HepG2 (cell line): ENCODE results near the gene EIF3J. TPM values are rescaled to one million over a fixed set of nuclear protein-coding genes. Genes with fewer than 3 reads are reported as not detected.

ENCODE experiments used
- BCL3 ChIP-seq: sonication (generic); formaldehyde crosslinking; IDR thresholded peaks from 2 replicates; pipeline ENCODE4 v1.5.1; 2020; ENCODE audit warnings: mild to moderate bottlenecking, missing genetic modification reagents, moderate library complexity
- ESRRA ChIP-seq: sonication (generic); formaldehyde crosslinking; IDR thresholded peaks from 2 replicates; pipeline ENCODE4 v1.5.1; 2020; ENCODE audit warnings: mild to moderate bottlenecking, low read depth, missing genetic modification reagents
- FOXM1 ChIP-seq: sonication (generic); formaldehyde crosslinking; IDR thresholded peaks from 2 replicates; pipeline ENCODE4 v1.5.0; 2020; ENCODE audit warnings: missing genetic modification reagents
- LRRFIP1 ChIP-seq: sonication (generic); formaldehyde crosslinking; conservative IDR thresholded peaks from 2 replicates; pipeline ENCODE4 v1.4.0; 2020; ENCODE audit warnings: missing genetic modification reagents
- NAIF1 ChIP-seq: sonication (generic); formaldehyde crosslinking; IDR thresholded peaks from 2 replicates; pipeline ENCODE4 v1.5.0; 2020; ENCODE audit warnings: mild to moderate bottlenecking, missing genetic modification reagents, borderline replicate concordance
- NCOR1 ChIP-seq: fragments of 200-600 bp; sonication (generic); IDR thresholded peaks from 2 replicates; pipeline ENCODE4 v1.7.0; 2017; ENCODE audit warnings: antibody characterized with exemption, low read length, borderline replicate concordance
- THAP11 ChIP-seq: IDR thresholded peaks from 2 replicates; pipeline ENCODE4 v1.6.1; 2016; ENCODE audit warnings: missing biosample characterization, missing genetic modification reagents
- YEATS4 ChIP-seq: sonication (generic); formaldehyde crosslinking; IDR thresholded peaks from 2 replicates; pipeline ENCODE4 v1.4.0; 2020; ENCODE audit warnings: missing genetic modification reagents, borderline replicate concordance
- ZNF101 ChIP-seq: sonication (generic); formaldehyde crosslinking; IDR thresholded peaks from 2 replicates; pipeline ENCODE4 v1.4.0; 2020; ENCODE audit warnings: mild to moderate bottlenecking, low read depth, missing genetic modification reagents, borderline replicate concordance
- ZNF20 ChIP-seq: sonication (generic); formaldehyde crosslinking; IDR thresholded peaks from 2 replicates; pipeline ENCODE4 v1.4.0; 2020; ENCODE audit warnings: mild to moderate bottlenecking, moderate library complexity, missing genetic modification reagents
- ZNF260 ChIP-seq: sonication (generic); formaldehyde crosslinking; IDR thresholded peaks from 2 replicates; pipeline ENCODE4 v1.4.0; 2020; ENCODE audit warnings: missing genetic modification reagents, low read depth, mild to moderate bottlenecking, borderline replicate concordance
- ZNF501 ChIP-seq: sonication (generic); formaldehyde crosslinking; IDR thresholded peaks from 2 replicates; pipeline ENCODE4 v1.5.1; 2020; ENCODE audit warnings: mild to moderate bottlenecking, moderate library complexity, missing genetic modification reagents
- ZNF552 ChIP-seq: sonication (generic); formaldehyde crosslinking; IDR thresholded peaks from 2 replicates; pipeline ENCODE4 v1.9.0; 2022; ENCODE audit warnings: missing genetic modification reagents, mild to moderate bottlenecking, borderline replicate concordance
- ZNF710 ChIP-seq: sonication (generic); formaldehyde crosslinking; IDR thresholded peaks from 2 replicates; pipeline ENCODE4 v1.5.0; 2020; ENCODE audit warnings: mild to moderate bottlenecking, missing genetic modification reagents, borderline replicate concordance
- polyA plus RNA-seq, 8 experiments: library from polyadenylated mRNA; depleted of rRNA in 3 of 8; stranded (reverse) in 7 of 8; unstranded in 1 of 8; fragments of >200 nt; fragmentation: Illumina TruSeq in 4 of 8; extraction: Trizol in 4 of 8; gene quantifications; 2 replicates each; pipeline versions ENCODE4 v1.2.1 to v1.2.3, GENCODE V29; 2011 to 2016; ENCODE audit warnings: low read depth in 4 of 8, missing spikeins in 1 of 8, mixed read lengths in 1 of 8; ENCODE audit not compliant: insufficient read depth in 1 of 8
- total RNA-seq, 5 experiments: library from RNA; depleted of rRNA; stranded (reverse); fragments of >200 nt; fragmentation: Illumina TruSeq; extraction: Trizol; gene quantifications; 2 replicates each; pipeline ENCODE4 v1.2.3, GENCODE V29; 2016; ENCODE audit warnings: low read depth in 1 of 5
- TF ChIP-seq, protein P1 (sequence below): sonication (generic); formaldehyde crosslinking; IDR thresholded peaks from 2 replicates; pipeline ENCODE4 v1.9.0; 2021; ENCODE audit warnings: mild to moderate bottlenecking, missing genetic modification reagents

EIF3J gene
- total and polyA plus RNA-seq, 2 of the 13 experiments (the other 11 are each of a cell fraction or from before 2014, with no cell fraction given) = 51.7 to 69.2 TPM

DNA sequence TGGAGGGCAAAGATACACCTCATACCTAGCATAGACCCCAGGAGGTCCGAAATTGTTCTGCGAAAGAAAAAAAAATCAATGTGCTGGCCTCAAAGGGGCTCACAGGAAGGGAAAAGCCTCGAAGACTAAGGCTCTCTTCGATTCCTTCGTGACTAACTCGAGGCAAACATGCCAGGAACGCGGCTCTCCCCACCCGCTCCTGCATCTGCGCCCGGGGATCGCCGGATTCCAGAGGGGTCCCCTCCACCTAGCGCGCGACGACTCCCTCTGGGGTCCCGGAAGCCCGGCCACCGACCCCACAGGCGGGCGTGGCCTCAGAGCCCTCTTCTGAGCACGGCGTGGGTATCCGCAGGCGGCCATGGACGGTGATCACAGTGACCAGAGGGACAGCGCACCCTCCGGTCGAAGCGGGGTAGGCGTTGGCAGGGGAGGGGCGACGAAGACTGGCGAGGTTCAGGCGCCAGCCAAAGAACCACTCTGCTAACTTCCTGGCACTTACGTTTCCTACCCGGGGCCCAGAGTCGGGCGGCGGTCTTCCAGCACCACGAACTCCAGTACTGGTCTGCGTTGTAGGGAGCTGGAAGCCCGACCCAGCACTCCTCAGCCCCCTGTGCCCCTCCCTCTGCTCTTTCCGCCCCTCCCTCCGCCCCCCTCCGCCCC, 515 bp upstream of the EIF3J start (continued):
- TF ChIP-seq FOXM1 (no peak; the same call in 1 of the 2 replicates), ZNF101 (CRISPR knock-in tag) (no peak), BCL3 (CRISPR knock-in tag) (no peak), ZNF501 (CRISPR knock-in tag) (no peak), ZNF710 (no peak), NCOR1 (no peak), LRRFIP1 (no peak), ESRRA (CRISPR knock-in tag) (no peak), ZNF20 (CRISPR knock-in tag) (no peak), YEATS4 (peak; percentile 9; the same call in 1 of the 2 replicates), THAP11 (CRISPR knock-in tag) (0 out of 2 replicates have a peak, but pooled peaks have one; percentile 35), NAIF1 (peak; percentile 29; the same call in 1 of the 2 replicates), ZNF260 (CRISPR knock-in tag) (no peak), ZNF552 (CRISPR knock-in tag) (no peak)
- TF ChIP-seq, protein P1, sequence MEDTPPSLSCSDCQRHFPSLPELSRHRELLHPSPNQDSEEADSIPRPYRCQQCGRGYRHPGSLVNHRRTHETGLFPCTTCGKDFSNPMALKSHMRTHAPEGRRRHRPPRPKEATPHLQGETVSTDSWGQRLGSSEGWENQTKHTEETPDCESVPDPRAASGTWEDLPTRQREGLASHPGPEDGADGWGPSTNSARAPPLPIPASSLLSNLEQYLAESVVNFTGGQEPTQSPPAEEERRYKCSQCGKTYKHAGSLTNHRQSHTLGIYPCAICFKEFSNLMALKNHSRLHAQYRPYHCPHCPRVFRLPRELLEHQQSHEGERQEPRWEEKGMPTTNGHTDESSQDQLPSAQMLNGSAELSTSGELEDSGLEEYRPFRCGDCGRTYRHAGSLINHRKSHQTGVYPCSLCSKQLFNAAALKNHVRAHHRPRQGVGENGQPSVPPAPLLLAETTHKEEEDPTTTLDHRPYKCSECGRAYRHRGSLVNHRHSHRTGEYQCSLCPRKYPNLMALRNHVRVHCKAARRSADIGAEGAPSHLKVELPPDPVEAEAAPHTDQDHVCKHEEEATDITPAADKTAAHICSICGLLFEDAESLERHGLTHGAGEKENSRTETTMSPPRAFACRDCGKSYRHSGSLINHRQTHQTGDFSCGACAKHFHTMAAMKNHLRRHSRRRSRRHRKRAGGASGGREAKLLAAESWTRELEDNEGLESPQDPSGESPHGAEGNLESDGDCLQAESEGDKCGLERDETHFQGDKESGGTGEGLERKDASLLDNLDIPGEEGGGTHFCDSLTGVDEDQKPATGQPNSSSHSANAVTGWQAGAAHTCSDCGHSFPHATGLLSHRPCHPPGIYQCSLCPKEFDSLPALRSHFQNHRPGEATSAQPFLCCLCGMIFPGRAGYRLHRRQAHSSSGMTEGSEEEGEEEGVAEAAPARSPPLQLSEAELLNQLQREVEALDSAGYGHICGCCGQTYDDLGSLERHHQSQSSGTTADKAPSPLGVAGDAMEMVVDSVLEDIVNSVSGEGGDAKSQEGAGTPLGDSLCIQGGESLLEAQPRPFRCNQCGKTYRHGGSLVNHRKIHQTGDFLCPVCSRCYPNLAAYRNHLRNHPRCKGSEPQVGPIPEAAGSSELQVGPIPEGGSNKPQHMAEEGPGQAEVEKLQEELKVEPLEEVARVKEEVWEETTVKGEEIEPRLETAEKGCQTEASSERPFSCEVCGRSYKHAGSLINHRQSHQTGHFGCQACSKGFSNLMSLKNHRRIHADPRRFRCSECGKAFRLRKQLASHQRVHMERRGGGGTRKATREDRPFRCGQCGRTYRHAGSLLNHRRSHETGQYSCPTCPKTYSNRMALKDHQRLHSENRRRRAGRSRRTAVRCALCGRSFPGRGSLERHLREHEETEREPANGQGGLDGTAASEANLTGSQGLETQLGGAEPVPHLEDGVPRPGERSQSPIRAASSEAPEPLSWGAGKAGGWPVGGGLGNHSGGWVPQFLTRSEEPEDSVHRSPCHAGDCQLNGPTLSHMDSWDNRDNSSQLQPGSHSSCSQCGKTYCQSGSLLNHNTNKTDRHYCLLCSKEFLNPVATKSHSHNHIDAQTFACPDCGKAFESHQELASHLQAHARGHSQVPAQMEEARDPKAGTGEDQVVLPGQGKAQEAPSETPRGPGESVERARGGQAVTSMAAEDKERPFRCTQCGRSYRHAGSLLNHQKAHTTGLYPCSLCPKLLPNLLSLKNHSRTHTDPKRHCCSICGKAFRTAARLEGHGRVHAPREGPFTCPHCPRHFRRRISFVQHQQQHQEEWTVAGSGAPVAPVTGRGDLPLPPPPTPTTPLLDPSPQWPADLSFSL (CRISPR knock-in tag) = no peak
